Stomach (tissue), 4 donors: ENCODE data around the gene CCDC178.

Experiments used
- CTCF ChIP-seq, 7 experiments: fragments of 450-650 bp in 4 of 7; fragments of 200-600 bp in 3 of 7; sonication (generic) in 3 of 7; IDR thresholded peaks; one replicate each; pipeline ENCODE4 v1.5.1; 2016 to 2019; ENCODE audit warnings: antibody characterized with exemption in 7 of 7, control low read depth in 2 of 7, mild to moderate bottlenecking in 1 of 7
- EP300 ChIP-seq: sonication (generic); formaldehyde crosslinking; IDR thresholded peaks from one replicate; pipeline ENCODE4 v1.6.1; 2017; ENCODE audit warnings: antibody characterized with exemption
- POLR2A ChIP-seq, 4 donors: fragments of 450-650 bp; IDR thresholded peaks; one replicate each; pipeline ENCODE4 v1.6.1; 2016; ENCODE audit warnings: antibody characterized with exemption in 4 of 4, control low read depth in 2 of 4, mild to moderate bottlenecking in 1 of 4, moderate library complexity in 1 of 4

GRCh38 chr18:33369711-33370449 lies 70.6 kb downstream of the CCDC178 start:
- TF ChIP-seq POLR2A (IDR thresholded peaks at IDR 0.05) = no peak
- no peak for TF ChIP-seq CTCF (IDR thresholded peaks at IDR 0.05)
- no peak for TF ChIP-seq EP300
